ENCODE measurements around the gene TUBA4A.

DNA sequence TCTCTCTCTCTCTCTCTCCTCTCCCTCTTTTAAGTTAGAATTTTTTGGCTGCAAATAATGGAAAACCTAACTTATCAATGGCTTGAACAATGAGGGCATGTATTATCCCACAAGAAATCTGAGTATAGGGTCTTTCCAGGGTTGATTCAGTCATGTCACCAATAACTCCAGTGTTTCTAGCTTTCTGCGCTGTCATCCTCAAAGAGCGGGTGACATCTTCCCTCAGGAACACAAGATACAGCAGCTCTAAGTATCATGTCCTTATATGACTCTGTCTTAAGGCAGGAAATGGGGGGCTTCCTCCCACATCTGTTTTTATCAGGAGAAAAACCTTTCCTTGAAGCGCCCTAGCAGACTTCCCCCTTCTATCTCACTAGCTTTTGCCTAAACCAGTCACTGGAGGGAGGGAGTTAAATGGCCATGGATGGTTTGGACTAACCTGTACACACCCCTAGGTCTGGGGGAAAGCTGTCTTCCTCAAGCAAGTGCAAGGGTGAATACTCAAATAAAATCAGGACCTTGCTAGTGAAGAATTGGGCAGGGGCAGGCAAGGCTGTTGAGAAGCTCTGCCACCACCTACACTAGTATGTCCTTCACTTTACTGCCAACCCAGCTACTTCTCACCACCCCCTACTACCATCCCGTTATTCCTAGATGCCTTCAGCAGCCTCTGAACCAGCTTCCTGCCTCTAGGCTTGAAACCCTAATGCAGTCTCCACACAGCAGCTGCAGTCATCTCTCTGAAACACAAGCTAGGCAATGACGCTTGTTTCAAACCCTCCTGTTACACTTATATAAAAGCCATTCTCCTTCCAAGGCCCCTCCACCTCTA lies 7.5 kb upstream of the TUBA4A start:
- TF ChIP-seq, protein P1, sequence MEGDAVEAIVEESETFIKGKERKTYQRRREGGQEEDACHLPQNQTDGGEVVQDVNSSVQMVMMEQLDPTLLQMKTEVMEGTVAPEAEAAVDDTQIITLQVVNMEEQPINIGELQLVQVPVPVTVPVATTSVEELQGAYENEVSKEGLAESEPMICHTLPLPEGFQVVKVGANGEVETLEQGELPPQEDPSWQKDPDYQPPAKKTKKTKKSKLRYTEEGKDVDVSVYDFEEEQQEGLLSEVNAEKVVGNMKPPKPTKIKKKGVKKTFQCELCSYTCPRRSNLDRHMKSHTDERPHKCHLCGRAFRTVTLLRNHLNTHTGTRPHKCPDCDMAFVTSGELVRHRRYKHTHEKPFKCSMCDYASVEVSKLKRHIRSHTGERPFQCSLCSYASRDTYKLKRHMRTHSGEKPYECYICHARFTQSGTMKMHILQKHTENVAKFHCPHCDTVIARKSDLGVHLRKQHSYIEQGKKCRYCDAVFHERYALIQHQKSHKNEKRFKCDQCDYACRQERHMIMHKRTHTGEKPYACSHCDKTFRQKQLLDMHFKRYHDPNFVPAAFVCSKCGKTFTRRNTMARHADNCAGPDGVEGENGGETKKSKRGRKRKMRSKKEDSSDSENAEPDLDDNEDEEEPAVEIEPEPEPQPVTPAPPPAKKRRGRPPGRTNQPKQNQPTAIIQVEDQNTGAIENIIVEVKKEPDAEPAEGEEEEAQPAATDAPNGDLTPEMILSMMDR (conservative IDR thresholded peaks at IDR 0.05; ENCODE audit: low read length), result no peak
- TF ChIP-seq EZH2phosphoT487 (IDR thresholded peaks at IDR 0.05; ENCODE audit: borderline replicate concordance, low read depth, low read length), result no peak

Data from OCI-LY7 (cell line).